Measurements from ENCODE around the gene ANKS1B. TPM values are rescaled to one million over a fixed set of nuclear protein-coding genes. Genes with fewer than 3 reads are reported as not detected.

The ANKS1B gene
- total and polyA plus RNA-seq, 10 of the 15 experiments (the other 5 are each of a cell fraction or from before 2014, with no cell fraction given), result 0.16 to 1.3 (median 0.82) TPM; not detected in 7

- ChIA-PET SMC1A (ENCODE audit: uncharacterized antibody, unreplicated experiment) (no interaction called here), CTCF (no interaction called here), RAD21 (ENCODE audit: unreplicated experiment) (no interaction called here), POLR2A (no interaction called here)
- Histone ChIP-seq H3K4me2 (ENCODE audit: control insufficient read depth, insufficient read depth) (no peak overlapping the region), H2AFZ (ENCODE audit: control insufficient read depth, low read depth, low read length) (no peak overlapping the region), H3K27me3 (replicated peaks in 1 of 2; ENCODE audit: control insufficient read depth in 2 of 2, insufficient read depth in 2 of 2, low read length in 1 of 2) (no peaks in the 10 kb centered on the region), H4K20me1 (ENCODE audit: control insufficient read depth, insufficient read depth) (no peaks in the 10 kb centered on the region), H3K4me3 (no peak overlapping the region), H3K27ac (ENCODE audit: control insufficient read depth, insufficient read depth) (no peak overlapping the region), H3K36me3 (ENCODE audit: control insufficient read depth in 2 of 2, insufficient read depth in 2 of 2, low read length in 1 of 2) (no peaks in the 10 kb centered on the region), H3K4me1 (ENCODE audit: control insufficient read depth, insufficient read depth, low read length) (no peaks in the 10 kb centered on the region), H3K9ac (ENCODE audit: control insufficient read depth, insufficient read depth, low read length) (no peak overlapping the region), H3K79me2 (ENCODE audit: control insufficient read depth, insufficient read depth, low read length) (no peaks in the 10 kb centered on the region), H3K9me3 (replicated peaks; ENCODE audit: control insufficient read depth, insufficient read depth, low read length) (no peaks in the 10 kb centered on the region)
- DNase-seq (ENCODE audit: low read depth, low spot score), result no peak
- in situ Hi-C loops (cut with MboI) (no loop called here), intact Hi-C loops (cut with micrococcal nuclease; ENCODE audit: unreplicated experiment) (no loop called here)
- TF ChIP-seq NR2C1 (IDR thresholded peaks at IDR 0.05) (no peak), GABPA (IDR thresholded peaks at IDR 0.05; ENCODE audit: low read depth) (no peak), NR2C2 (IDR thresholded peaks at IDR 0.05; ENCODE audit: borderline replicate concordance, control insufficient read depth, insufficient read length, low read depth) (no peak), RELB (IDR thresholded peaks at IDR 0.05; ENCODE audit: low read depth) (no peak), ZNF274 (IDR thresholded peaks at IDR 0.05; ENCODE audit: insufficient read depth, insufficient read length) (no peak), BCL3 (IDR thresholded peaks at IDR 0.05; ENCODE audit: borderline replicate concordance, insufficient read depth, low read depth, low read length, poor library complexity, severe bottlenecking) (no peak), NKRF (conservative IDR thresholded peaks at IDR 0.05) (no peak), MLLT1 (IDR thresholded peaks at IDR 0.05) (no peak), RUNX3 (IDR thresholded peaks at IDR 0.05; ENCODE audit: low read length) (no peak), SUZ12 (IDR thresholded peaks at IDR 0.05; ENCODE audit: unreplicated experiment) (no peak)
- no peak for FAIRE-seq
- ATAC-seq, result no peak
- BruUV-seq (replicated peaks), result no TSS peak
Measured at GRCh38 chr12:99771659-99772058, 213.1 kb downstream of the ANKS1B start.
